Astrocyte (in vitro differentiated cells and primary cell): ENCODE data around the gene TRABD2A. TPM values are rescaled to one million over a fixed set of nuclear protein-coding genes. Genes with fewer than 3 reads are reported as not detected.

Experiments
- DNase-seq: peaks from one replicate; pipeline ENCODE4 v3.0.0-alpha.2; 2010; ENCODE audit warnings: low read depth
- FAIRE-seq: peaks from 2 replicates; lab custom pipeline; 2011; peaks lifted over from hg19 to GRCh38; lab: Jason Lieb, UNC
- H2AFZ ChIP-seq: 2 replicates; pipeline ENCODE4 v1.6.0; 2012; ENCODE audit warnings: low read depth, low read length, inconsistent platforms
- H3K27ac ChIP-seq: 2 replicates; pipeline ENCODE4 v1.5.1; 2011; ENCODE audit warnings: low read depth, low read length, inconsistent platforms
- H3K27me3 ChIP-seq: 2 replicates; pipeline ENCODE4 v1.6.0; 2011; ENCODE audit warnings: low read length, inconsistent platforms; ENCODE audit not compliant: insufficient read depth
- H3K36me3 ChIP-seq: 2 replicates; pipeline ENCODE4 v1.5.1; 2011; ENCODE audit warnings: low read length, inconsistent platforms; ENCODE audit not compliant: insufficient read depth
- H3K4me1 ChIP-seq: 2 replicates; pipeline ENCODE4 v1.5.1; 2011; ENCODE audit warnings: low read length, inconsistent platforms; ENCODE audit not compliant: insufficient read depth
- H3K4me2 ChIP-seq: 2 replicates; pipeline ENCODE4 v1.6.0; 2012; ENCODE audit warnings: low read length, inconsistent platforms
- H3K4me3 ChIP-seq: 2 replicates; pipeline ENCODE4 v1.5.1; 2011; ENCODE audit warnings: low read depth, mild to moderate bottlenecking, low read length, inconsistent platforms; ENCODE audit not compliant: insufficient read depth
- H3K79me2 ChIP-seq: 2 replicates; pipeline ENCODE4 v1.6.0; 2012; ENCODE audit warnings: mild to moderate bottlenecking, low read length, inconsistent platforms; ENCODE audit not compliant: insufficient read depth
- H3K9ac ChIP-seq: 2 replicates; pipeline ENCODE4 v1.6.0; 2012; ENCODE audit warnings: mild to moderate bottlenecking, low read length, inconsistent platforms
- H3K9me3 ChIP-seq: 2 replicates; pipeline ENCODE4 v1.5.1; 2012; ENCODE audit warnings: low read depth, mild to moderate bottlenecking, low read length, inconsistent platforms; ENCODE audit not compliant: insufficient read depth
- H4K20me1 ChIP-seq: 2 replicates; pipeline ENCODE4 v1.6.0; 2012; ENCODE audit warnings: low read length, inconsistent platforms; ENCODE audit not compliant: insufficient read depth
- H3K27ac Mint-ChIP-seq: one replicate; pipeline ENCODE4 v1.8.0; 2021; ENCODE audit warnings: mild to moderate bottlenecking, mixed read lengths; ENCODE audit not compliant: unreplicated experiment
- H3K27me3 Mint-ChIP-seq: one replicate; pipeline ENCODE4 v1.8.0; 2021; ENCODE audit warnings: low read depth, mixed read lengths; ENCODE audit not compliant: unreplicated experiment
- H3K36me3 Mint-ChIP-seq: one replicate; pipeline ENCODE4 v1.8.0; 2021; ENCODE audit warnings: low read depth, mixed read lengths; ENCODE audit not compliant: unreplicated experiment
- H3K4me1 Mint-ChIP-seq: one replicate; pipeline ENCODE4 v1.8.0; 2021; ENCODE audit warnings: low read depth, mixed read lengths; ENCODE audit not compliant: unreplicated experiment
- H3K4me3 Mint-ChIP-seq: one replicate; pipeline ENCODE4 v1.8.0; 2021; ENCODE audit warnings: mild to moderate bottlenecking, moderate library complexity, mixed read lengths; ENCODE audit not compliant: unreplicated experiment
- H3K9me3 Mint-ChIP-seq: one replicate; pipeline ENCODE4 v1.8.0; 2021; ENCODE audit warnings: mild to moderate bottlenecking, mixed read lengths; ENCODE audit not compliant: unreplicated experiment
- EZH2 ChIP-seq: IDR thresholded peaks from 2 replicates; pipeline ENCODE4 v1.6.1; 2012; ENCODE audit warnings: mild to moderate bottlenecking, low read length, inconsistent platforms; ENCODE audit not compliant: insufficient read depth
- total RNA-seq: library from RNA; stranded (reverse); gene quantifications from 2 replicates; pipeline ENCODE4 v1.2.1, GENCODE V29; 2021
- TF ChIP-seq, protein P1 (sequence below): IDR thresholded peaks from 2 replicates; pipeline ENCODE4 v1.5.1; 2011; ENCODE audit warnings: low read depth, mild to moderate bottlenecking, inconsistent platforms, low read length, moderate library complexity; ENCODE audit not compliant: insufficient read depth

Gene TRABD2A
- total RNA-seq, 1 donor from 2014 or later = 2.6 TPM

DNA sequence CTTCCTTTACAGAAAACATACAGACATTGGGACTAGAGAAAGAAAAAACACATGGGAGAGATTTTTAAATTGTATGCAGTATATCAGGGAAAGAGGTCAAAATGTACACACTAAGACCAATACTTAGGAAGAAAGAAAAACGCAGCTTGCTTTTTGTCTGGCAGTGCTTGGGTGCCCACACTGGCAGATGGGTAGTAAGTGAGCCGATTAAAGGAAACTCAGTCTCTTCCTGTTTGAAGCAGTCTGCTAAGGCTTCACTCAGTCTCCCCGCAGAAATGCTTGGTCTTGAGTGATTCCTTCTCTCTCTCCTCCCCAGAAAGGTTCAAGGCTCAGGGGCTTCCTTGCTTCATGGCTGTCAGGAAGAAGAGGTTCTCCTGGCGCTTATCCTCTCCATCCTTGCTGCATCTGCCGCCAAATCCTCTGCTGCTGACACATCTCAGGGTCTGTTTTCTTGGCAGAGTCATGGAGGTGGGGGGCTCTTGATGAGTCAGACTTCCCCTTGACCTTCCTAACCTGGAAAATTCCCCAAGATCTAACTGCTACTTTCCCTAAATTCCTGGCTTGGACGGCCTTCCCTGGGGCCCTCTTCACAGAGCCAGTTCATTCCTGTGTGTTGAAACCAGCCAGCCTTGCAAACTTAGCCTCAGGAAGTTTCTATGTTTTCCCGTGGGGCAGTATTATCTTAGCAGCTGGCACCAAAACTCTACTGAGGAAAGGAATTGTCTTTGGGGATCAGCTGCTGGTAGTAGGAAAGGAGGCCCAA, 14.1 kb upstream of the TRABD2A start:
- no peaks in the 10 kb centered on the region for H3K36me3 ChIP-seq
- no peaks in the 10 kb centered on the region for H4K20me1 ChIP-seq
- no peak overlapping the region for H3K9ac ChIP-seq
- no peak for FAIRE-seq
- no peaks in the 10 kb centered on the region for H3K9me3 Mint-ChIP-seq
- H3K4me2 ChIP-seq = peak overlapping the region; percentile 36
- no peaks in the 10 kb centered on the region for H3K27me3 Mint-ChIP-seq
- H3K4me3 ChIP-seq = no peak overlapping the region
- peak overlapping the region; percentile 45 for H2AFZ ChIP-seq
- H3K27me3 ChIP-seq = no peaks in the 10 kb centered on the region
- H3K79me2 ChIP-seq = no peaks in the 10 kb centered on the region
- TF ChIP-seq, protein P1, sequence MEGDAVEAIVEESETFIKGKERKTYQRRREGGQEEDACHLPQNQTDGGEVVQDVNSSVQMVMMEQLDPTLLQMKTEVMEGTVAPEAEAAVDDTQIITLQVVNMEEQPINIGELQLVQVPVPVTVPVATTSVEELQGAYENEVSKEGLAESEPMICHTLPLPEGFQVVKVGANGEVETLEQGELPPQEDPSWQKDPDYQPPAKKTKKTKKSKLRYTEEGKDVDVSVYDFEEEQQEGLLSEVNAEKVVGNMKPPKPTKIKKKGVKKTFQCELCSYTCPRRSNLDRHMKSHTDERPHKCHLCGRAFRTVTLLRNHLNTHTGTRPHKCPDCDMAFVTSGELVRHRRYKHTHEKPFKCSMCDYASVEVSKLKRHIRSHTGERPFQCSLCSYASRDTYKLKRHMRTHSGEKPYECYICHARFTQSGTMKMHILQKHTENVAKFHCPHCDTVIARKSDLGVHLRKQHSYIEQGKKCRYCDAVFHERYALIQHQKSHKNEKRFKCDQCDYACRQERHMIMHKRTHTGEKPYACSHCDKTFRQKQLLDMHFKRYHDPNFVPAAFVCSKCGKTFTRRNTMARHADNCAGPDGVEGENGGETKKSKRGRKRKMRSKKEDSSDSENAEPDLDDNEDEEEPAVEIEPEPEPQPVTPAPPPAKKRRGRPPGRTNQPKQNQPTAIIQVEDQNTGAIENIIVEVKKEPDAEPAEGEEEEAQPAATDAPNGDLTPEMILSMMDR = no peak
- TF ChIP-seq EZH2 = no peak
- DNase-seq = peak; percentile 51
- H3K4me1 ChIP-seq = peaks cover 24% of the 10 kb centered on the region
- no peaks in the 10 kb centered on the region for H3K36me3 Mint-ChIP-seq
- peak overlapping the region; percentile 88 for H3K27ac Mint-ChIP-seq
- H3K4me1 Mint-ChIP-seq = peaks cover 28% of the 10 kb centered on the region
- no peaks in the 10 kb centered on the region for H3K9me3 ChIP-seq
- no peak overlapping the region for H3K4me3 Mint-ChIP-seq
- H3K27ac ChIP-seq = peak overlapping the region; percentile 31

DNA sequence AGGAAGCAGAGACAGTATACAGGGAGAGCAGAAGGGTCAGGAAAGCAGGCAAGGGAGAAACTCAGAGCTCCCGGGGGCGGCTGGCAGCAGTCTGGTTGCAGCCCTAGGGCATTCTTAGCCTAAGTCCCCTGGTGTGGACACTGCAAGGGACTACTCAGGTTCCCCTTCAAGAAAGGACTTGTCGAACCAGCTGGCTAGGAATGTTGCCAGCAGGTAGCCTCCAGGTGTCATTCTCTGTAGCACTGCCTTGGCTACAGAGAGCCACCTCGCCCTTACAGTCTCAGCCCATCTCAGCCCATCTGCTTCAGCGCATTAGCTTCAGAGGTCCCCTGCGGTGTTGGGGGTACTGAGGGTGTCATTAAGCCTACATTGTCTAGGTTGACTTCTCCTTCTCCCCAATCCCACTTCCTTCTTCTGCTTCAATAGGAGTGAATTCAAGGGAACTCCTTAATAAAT, 13.3 kb upstream of the TRABD2A start:
- DNase-seq (no peak), FAIRE-seq (no peak)
- H3K4me3 ChIP-seq = no peak overlapping the region
- no peaks in the 10 kb centered on the region for H3K27me3 ChIP-seq
- Mint-ChIP-seq H3K36me3 (no peaks in the 10 kb centered on the region), H3K4me1 (peaks cover 31% of the 10 kb centered on the region), H3K27ac (no peak overlapping the region), H3K27me3 (no peaks in the 10 kb centered on the region), H3K4me3 (no peak overlapping the region), H3K9me3 (no peaks in the 10 kb centered on the region)
- H3K9me3 ChIP-seq = no peaks in the 10 kb centered on the region
- H3K79me2 ChIP-seq = no peaks in the 10 kb centered on the region
- peaks cover 24% of the 10 kb centered on the region for H3K4me1 ChIP-seq
- no peak overlapping the region for H3K27ac ChIP-seq
- no peaks in the 10 kb centered on the region for H3K36me3 ChIP-seq
- H2AFZ ChIP-seq = no peak overlapping the region
- TF ChIP-seq, protein P1 = no peak
- no peak for TF ChIP-seq EZH2
- no peaks in the 10 kb centered on the region for H4K20me1 ChIP-seq
- no peak overlapping the region for H3K4me2 ChIP-seq
- H3K9ac ChIP-seq = no peak overlapping the region
